Activated CD4-positive, alpha-beta T cell treated with anti-CD3 and anti-CD28 coated beads for 36 hours (primary cell): ENCODE measurements around the gene GAB2. TPM values are rescaled to one million over a fixed set of nuclear protein-coding genes. Genes with fewer than 3 reads are reported as not detected.
"Not testable (repeated sequence)": the region's sequence is repeated elsewhere in the genome, so short reads cannot be mapped to it uniquely, and the experiment has no call there.

Experiments
- ATAC-seq: fragments of 200-7000 bp; cut with Tn5 transposase; one replicate; pipeline ENCODE4 v1.10.0; 2021; ENCODE audit warnings: mild to moderate bottlenecking, moderate library complexity
- CTCF ChIA-PET: fragments of 350-600 bp; sonication (Branson Sonifier 250); formaldehyde crosslinking; loops from one replicate; lab custom pipeline; 2021; ENCODE audit warnings: antibody characterized with exemption; lab: Charles Lee
- POLR2A ChIA-PET: fragments of 350-600 bp; sonication (Branson Sonifier 250); formaldehyde crosslinking; loops from one replicate; lab custom pipeline; 2021; ENCODE audit warnings: antibody characterized with exemption, inconsistent platforms; lab: Charles Lee
- DNase-seq: peaks from one replicate; pipeline ENCODE4 v3.0.0-alpha.2; 2020
- H3K27ac Mint-ChIP-seq: one replicate; pipeline ENCODE4 v1.8.0; 2021; ENCODE audit warnings: mixed read lengths
- H3K27me3 Mint-ChIP-seq: one replicate; pipeline ENCODE4 v1.8.0; 2021; ENCODE audit warnings: mixed read lengths
- H3K36me3 Mint-ChIP-seq: one replicate; pipeline ENCODE4 v1.8.0; 2021; ENCODE audit warnings: low read depth, mixed read lengths
- H3K4me1 Mint-ChIP-seq: one replicate; pipeline ENCODE4 v1.8.0; 2021; ENCODE audit warnings: mixed read lengths
- H3K4me3 Mint-ChIP-seq: one replicate; pipeline ENCODE4 v1.8.0; 2021; ENCODE audit warnings: mild to moderate bottlenecking, moderate library complexity, mixed read lengths
- H3K9me3 Mint-ChIP-seq: one replicate; pipeline ENCODE4 v1.8.0; 2021; ENCODE audit warnings: low read depth, mixed read lengths
- intact Hi-C, 2 experiments: fragments of 100-400 bp; cut with DNase I in 1 of 2; cut with micrococcal nuclease in 1 of 2; formaldehyde crosslinking; loops; one replicate each; pipeline versions ENCODE4 v1.14.2 to v1.15.1; 2022 to 2024; cut with DNase I, micrococcal nuclease
- total RNA-seq, 2 experiments: library from RNA; stranded (reverse); gene quantifications; one replicate each; pipeline ENCODE4 v1.2.3, GENCODE V29; 2021

The GAB2 gene
- total RNA-seq, 2 experiments from 2014 or later: 4.3 to 4.8 TPM

- intact Hi-C loops: no loop called here
- Mint-ChIP-seq H3K27ac (no peak overlapping the region), H3K4me1 (no peaks in the 10 kb centered on the region), H3K9me3 (no peaks in the 10 kb centered on the region), H3K27me3 (no peaks in the 10 kb centered on the region), H3K36me3 (no peaks in the 10 kb centered on the region), H3K4me3 (no peak overlapping the region)
- ChIA-PET POLR2A (no interaction called here), CTCF (interaction anchor here (0.6 to 1.2 kb wide), 2 partner anchors 18 to 1076 kb away, joined by 3 to 4 read pairs; no protein-coding TSS in a partner anchor)
- DNase-seq (no peak), ATAC-seq (no peak)
Measured at GRCh38 chr11:78364128-78364751, 53.4 kb downstream of the GAB2 start.

- no peaks in the 10 kb centered on the region for H3K36me3 Mint-ChIP-seq
- intact Hi-C loops: no loop called here
- H3K9me3 Mint-ChIP-seq: no peaks in the 10 kb centered on the region
- ChIA-PET CTCF (interaction anchor here (0.6 kb wide), 1 partner anchor 10 kb away, joined by 3 read pairs; no protein-coding TSS in a partner anchor), POLR2A (no interaction called here)
- H3K4me1 Mint-ChIP-seq: no peaks in the 10 kb centered on the region
- no peak for ATAC-seq
- H3K27me3 Mint-ChIP-seq: no peaks in the 10 kb centered on the region
- DNase-seq: no peak
- H3K27ac Mint-ChIP-seq: no peak overlapping the region
- no peak overlapping the region for H3K4me3 Mint-ChIP-seq
Measured at GRCh38 chr11:78363024-78363619, 54.5 kb downstream of the GAB2 start.

- Mint-ChIP-seq H3K4me3 (no peak overlapping the region), H3K27ac (no peak overlapping the region), H3K27me3 (no peaks in the 10 kb centered on the region), H3K9me3 (no peaks in the 10 kb centered on the region), H3K4me1 (no peaks in the 10 kb centered on the region), H3K36me3 (no peaks in the 10 kb centered on the region)
- DNase-seq: no peak
- intact Hi-C loops: no loop called here
- no peak for ATAC-seq
- ChIA-PET CTCF (no interaction called here), POLR2A (no interaction called here)
Measured at GRCh38 chr11:78361228-78361627, 56.4 kb downstream of the GAB2 start.

GRCh38 chr11:78359921-78360320, 57.7 kb downstream of the GAB2 start:
- CTCF ChIA-PET: no interaction called here
- intact Hi-C loops: no loop called here
- Mint-ChIP-seq H3K27me3 (no peaks in the 10 kb centered on the region), H3K27ac (no peak overlapping the region), H3K9me3 (no peaks in the 10 kb centered on the region), H3K36me3 (no peaks in the 10 kb centered on the region), H3K4me3 (no peak overlapping the region), H3K4me1 (no peaks in the 10 kb centered on the region)
- ATAC-seq (no peak), DNase-seq (no peak)
- POLR2A ChIA-PET: no interaction called here

- POLR2A ChIA-PET, H3K27me3 Mint-ChIP-seq, CTCF ChIA-PET, ATAC-seq, intact Hi-C loops, H3K9me3 Mint-ChIP-seq, DNase-seq, H3K4me1 Mint-ChIP-seq, H3K27ac Mint-ChIP-seq, H3K4me3 Mint-ChIP-seq, H3K36me3 Mint-ChIP-seq: not testable (repeated sequence)
Measured at GRCh38 chr11:78357924-78358323, 59.7 kb downstream of the GAB2 start.

- intact Hi-C loops, CTCF ChIA-PET, H3K27ac Mint-ChIP-seq, H3K4me3 Mint-ChIP-seq, H3K4me1 Mint-ChIP-seq, H3K36me3 Mint-ChIP-seq, DNase-seq, H3K9me3 Mint-ChIP-seq, POLR2A ChIA-PET, ATAC-seq, H3K27me3 Mint-ChIP-seq: not testable (repeated sequence)
Measured at GRCh38 chr11:78357425-78357824, 60.2 kb downstream of the GAB2 start.

- DNase-seq, POLR2A ChIA-PET, H3K9me3 Mint-ChIP-seq, H3K36me3 Mint-ChIP-seq, H3K4me1 Mint-ChIP-seq, H3K27ac Mint-ChIP-seq, H3K4me3 Mint-ChIP-seq, intact Hi-C loops, H3K27me3 Mint-ChIP-seq, ATAC-seq: not testable (repeated sequence)
- CTCF ChIA-PET: interaction anchor here (0.7 to 0.8 kb wide), 2 partner anchors 94 to 100 kb away, joined by 3 read pairs; no protein-coding TSS in a partner anchor
Measured at GRCh38 chr11:78355742-78356141, 61.9 kb downstream of the GAB2 start.

GRCh38 chr11:78355309-78355705, 62.3 kb downstream of the GAB2 start:
- DNase-seq (no peak), ATAC-seq (no peak)
- intact Hi-C loops: no loop called here
- Mint-ChIP-seq H3K4me3 (no peak overlapping the region), H3K4me1 (peaks cover 6% of the 10 kb centered on the region), H3K9me3 (no peaks in the 10 kb centered on the region), H3K27ac (no peak overlapping the region), H3K36me3 (no peaks in the 10 kb centered on the region), H3K27me3 (no peaks in the 10 kb centered on the region)
- POLR2A ChIA-PET: no interaction called here
- CTCF ChIA-PET: interaction anchor here (0.7 to 0.8 kb wide), 2 partner anchors 93 to 99 kb away, joined by 3 read pairs; no protein-coding TSS in a partner anchor

GRCh38 chr11:78354408-78355308, 63.0 kb downstream of the GAB2 start:
- DNase-seq: no peak
- Mint-ChIP-seq H3K9me3 (no peaks in the 10 kb centered on the region), H3K36me3 (no peaks in the 10 kb centered on the region), H3K27ac (peak overlapping the region; percentile 56), H3K4me1 (peaks cover 11% of the 10 kb centered on the region), H3K4me3 (no peak overlapping the region), H3K27me3 (no peaks in the 10 kb centered on the region)
- no peak for ATAC-seq
- intact Hi-C loops: no loop called here
- ChIA-PET POLR2A (no interaction called here), CTCF (interaction anchor here (0.8 kb wide), 1 partner anchor 92 kb away, joined by 3 read pairs; no protein-coding TSS in a partner anchor)

- Mint-ChIP-seq H3K27me3 (no peaks in the 10 kb centered on the region), H3K36me3 (no peaks in the 10 kb centered on the region), H3K9me3 (no peaks in the 10 kb centered on the region), H3K27ac (no peak overlapping the region), H3K4me3 (no peak overlapping the region), H3K4me1 (peaks cover 11% of the 10 kb centered on the region)
- DNase-seq: no peak
- intact Hi-C loops: no loop called here
- no peak for ATAC-seq
- ChIA-PET POLR2A (no interaction called here), CTCF (interaction anchor here (0.7 to 2.1 kb wide), 3 partner anchors 12 to 32 kb away, joined by 3 to 7 read pairs (median 3); no protein-coding TSS in a partner anchor)
Measured at GRCh38 chr11:78351979-78352841, 65.4 kb downstream of the GAB2 start.

GRCh38 chr11:78351193-78351592, 66.4 kb downstream of the GAB2 start:
- ChIA-PET POLR2A (no interaction called here), CTCF (interaction anchor here (1.1 to 2.1 kb wide), 2 partner anchors 11 to 21 kb away, joined by 3 to 7 read pairs; no protein-coding TSS in a partner anchor)
- no peak overlapping the region for H3K4me3 Mint-ChIP-seq

More at GRCh38 chr11:78351193-78351592, 66.4 kb downstream of the GAB2 start:
- no peak for DNase-seq
- Mint-ChIP-seq H3K36me3 (no peaks in the 10 kb centered on the region), H3K27ac (no peak overlapping the region), H3K9me3 (no peaks in the 10 kb centered on the region), H3K27me3 (peaks cover 2% of the 10 kb centered on the region), H3K4me1 (peaks cover 11% of the 10 kb centered on the region)
- ATAC-seq: no peak
- intact Hi-C loops: no loop called here
